NCI-H345 (cell line): Measurements from ENCODE around the gene FDX2.

ENCODE experiments used
- DNase-seq: peaks from one replicate; lab custom pipeline; 2025; lab: John Stamatoyannopoulos, UW

FDX2 gene

GRCh38 chr19:10299545-10300458 is 16.0 kb downstream of the FDX2 start:
- DNase-seq = no peak

- no peak for DNase-seq
Observed at GRCh38 chr19:10295847-10296591, 19.8 kb downstream of the FDX2 start.

GRCh38 chr19:10295305-10295846 is 20.4 kb downstream of the FDX2 start:
- DNase-seq = no peak

- no peak for DNase-seq
Observed at GRCh38 chr19:10294368-10294697, 21.5 kb downstream of the FDX2 start.

- DNase-seq = no peak
Observed at GRCh38 chr19:10293637-10294367, 22.0 kb downstream of the FDX2 start.

- no peak for DNase-seq
Observed at GRCh38 chr19:10292789-10293636, 22.8 kb downstream of the FDX2 start.

- DNase-seq = peak; percentile 52
Observed at GRCh38 chr19:10292206-10292788, 23.5 kb downstream of the FDX2 start.

GRCh38 chr19:10291554-10292205 is 24.1 kb downstream of the FDX2 start:
- no peak for DNase-seq

GRCh38 chr19:10290876-10291553 is 24.8 kb downstream of the FDX2 start:
- peak; percentile 21 for DNase-seq

GRCh38 chr19:10290357-10290875 is 25.4 kb downstream of the FDX2 start:
- DNase-seq = no peak

GRCh38 chr19:10289836-10290356 is 25.9 kb downstream of the FDX2 start, which contains the start of gene ICAM5:
ICAM5 (plus strand) TSS chr19:10289952; CDS start chr19:10290044, 92 bp downstream.
- peak; percentile 17 for DNase-seq

- peak; percentile 73 for DNase-seq
Observed at GRCh38 chr19:10289167-10289835, 26.5 kb downstream of the FDX2 start.

GRCh38 chr19:10288662-10289166 is 27.1 kb downstream of the FDX2 start:
- DNase-seq = peak; percentile 7

GRCh38 chr19:10286803-10287737 is 28.7 kb downstream of the FDX2 start, which contains the start of gene ICAM4:
ICAM4 (plus strand) TSS chr19:10286955; CDS start chr19:10287013, 58 bp downstream.
- no peak for DNase-seq

- no peak for DNase-seq
Observed at GRCh38 chr19:10285393-10285792, 30.4 kb downstream of the FDX2 start.

- no peak for DNase-seq
Observed at GRCh38 chr19:10284960-10285278, 30.9 kb downstream of the FDX2 start.
